Progenitor cell of endocrine pancreas (in vitro differentiated cells): Measurements from ENCODE around the gene DPP6. TPM values are rescaled to one million over a fixed set of nuclear protein-coding genes. Genes with fewer than 3 reads are reported as not detected.
A peak's percentile ranks its signal among the peaks of the same experiment; 100 is the strongest.

Experiments used
- DNase-seq: peaks from one replicate; pipeline ENCODE4 v3.0.0; 2021; ENCODE audit warnings: low spot score; ENCODE audit not compliant: unreplicated experiment
- H3K27ac Mint-ChIP-seq: 2 replicates; pipeline ENCODE4 v1.8.0; 2021; ENCODE audit warnings: mild to moderate bottlenecking, moderate library complexity, mixed read lengths
- H3K27me3 Mint-ChIP-seq: 2 replicates; pipeline ENCODE4 v1.8.0; 2021; ENCODE audit warnings: mixed read lengths
- H3K36me3 Mint-ChIP-seq: 2 replicates; pipeline ENCODE4 v1.8.0; 2022; ENCODE audit warnings: mixed read lengths; ENCODE audit not compliant: insufficient read depth
- H3K4me1 Mint-ChIP-seq: 2 replicates; pipeline ENCODE4 v1.8.0; 2021; ENCODE audit warnings: low read depth, mixed read lengths
- H3K4me3 Mint-ChIP-seq: 2 replicates; pipeline ENCODE4 v1.8.0; 2021; ENCODE audit warnings: low read depth, mild to moderate bottlenecking, moderate library complexity, mixed read lengths
- H3K9me3 Mint-ChIP-seq: 2 replicates; pipeline ENCODE4 v1.8.0; 2021; ENCODE audit warnings: low read depth, mixed read lengths
- CTCF ChIP-seq: fragments of 200-600 bp; sonication (generic); IDR thresholded peaks from one replicate; pipeline ENCODE4 v1.5.0; 2021; ENCODE audit warnings: antibody characterized with exemption, mild to moderate bottlenecking; ENCODE audit not compliant: unreplicated experiment
- total RNA-seq: library from RNA; stranded (reverse); gene quantifications from 2 replicates; pipeline ENCODE4 v1.2.1, GENCODE V29; 2021

Gene DPP6
- total RNA-seq, 1 donor from 2014 or later = 13.4 TPM

GRCh38 chr7:154774303-154774969 is 722.2 kb downstream of the DPP6 start:
- H3K36me3 Mint-ChIP-seq = peaks cover 4% of the 10 kb centered on the region
- H3K9me3 Mint-ChIP-seq = peaks cover 3% of the 10 kb centered on the region
- no peak for DNase-seq
- no peak overlapping the region for H3K27ac Mint-ChIP-seq
- no peak for TF ChIP-seq CTCF
- no peak overlapping the region for H3K4me3 Mint-ChIP-seq
- peaks cover 2% of the 10 kb centered on the region for H3K4me1 Mint-ChIP-seq
- H3K27me3 Mint-ChIP-seq = no peaks in the 10 kb centered on the region

DNA sequence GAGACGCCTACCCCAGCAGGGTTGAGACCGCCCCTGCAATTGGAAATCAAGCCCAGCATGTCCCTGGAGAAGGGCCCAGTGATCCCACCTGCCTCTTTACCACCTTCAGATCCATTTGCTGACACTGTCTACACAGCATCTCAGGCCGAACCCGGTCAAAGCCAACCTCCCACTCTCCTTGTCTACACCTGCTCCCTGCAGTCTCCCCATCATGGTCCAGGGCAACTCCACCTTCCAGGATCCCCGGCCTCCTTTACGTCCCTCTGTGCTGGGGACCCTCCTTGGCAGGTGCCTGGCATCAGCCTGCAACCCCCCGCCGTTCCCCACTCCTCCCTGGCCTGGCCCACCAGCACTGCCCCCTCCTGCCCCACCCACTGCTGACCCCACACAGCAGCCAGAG is 723.5 kb downstream of the DPP6 start:
- Mint-ChIP-seq H3K27ac (no peak overlapping the region), H3K27me3 (no peaks in the 10 kb centered on the region), H3K36me3 (peaks cover 2% of the 10 kb centered on the region), H3K4me3 (no peak overlapping the region), H3K9me3 (peaks cover 5% of the 10 kb centered on the region), H3K4me1 (peaks cover 2% of the 10 kb centered on the region)
- DNase-seq = no peak
- TF ChIP-seq CTCF = no peak

- DNase-seq = no peak
- Mint-ChIP-seq H3K4me1 (peaks cover 2% of the 10 kb centered on the region), H3K27me3 (peaks cover 3% of the 10 kb centered on the region), H3K9me3 (peaks cover 9% of the 10 kb centered on the region), H3K4me3 (no peak overlapping the region), H3K36me3 (peaks cover 2% of the 10 kb centered on the region), H3K27ac (no peak overlapping the region)
- no peak for TF ChIP-seq CTCF
Observed at GRCh38 chr7:154776350-154776749, 724.2 kb downstream of the DPP6 start.

- TF ChIP-seq CTCF = peak; percentile 41
- Mint-ChIP-seq H3K27ac (no peak overlapping the region), H3K9me3 (peaks cover 9% of the 10 kb centered on the region), H3K36me3 (peaks cover 2% of the 10 kb centered on the region), H3K4me1 (peaks cover 2% of the 10 kb centered on the region), H3K27me3 (peaks cover 3% of the 10 kb centered on the region), H3K4me3 (no peak overlapping the region)
- DNase-seq = no peak
Observed at GRCh38 chr7:154777023-154777422, 724.8 kb downstream of the DPP6 start.

GRCh38 chr7:154777489-154777888 is 725.3 kb downstream of the DPP6 start:
- no peak for TF ChIP-seq CTCF
- H3K36me3 Mint-ChIP-seq = peaks cover 2% of the 10 kb centered on the region
- DNase-seq = no peak
- no peak overlapping the region for H3K4me3 Mint-ChIP-seq
- peaks cover 9% of the 10 kb centered on the region for H3K9me3 Mint-ChIP-seq
- H3K4me1 Mint-ChIP-seq = peaks cover 2% of the 10 kb centered on the region
- no peak overlapping the region for H3K27ac Mint-ChIP-seq
- peaks cover 3% of the 10 kb centered on the region for H3K27me3 Mint-ChIP-seq
